NCI-H510A (cell line): ENCODE measurements around the gene LTBP1.
"Not testable (repeated sequence)": the region's sequence is repeated elsewhere in the genome, so short reads cannot be mapped to it uniquely, and the experiment has no call there.

ENCODE experiments used
- DNase-seq: peaks from one replicate; lab custom pipeline; 2025; lab: John Stamatoyannopoulos, UW

Gene LTBP1

GRCh38 chr2:33432871-33433270, 486.1 kb downstream of the LTBP1 start:
- DNase-seq, result no peak

GRCh38 chr2:33433279-33434235, 486.8 kb downstream of the LTBP1 start:
- DNase-seq, result no peak

GRCh38 chr2:33435518-33435917, 488.8 kb downstream of the LTBP1 start:
- no peak for DNase-seq

GRCh38 chr2:33436083-33436482, 489.3 kb downstream of the LTBP1 start:
- DNase-seq, result no peak

- DNase-seq, result no peak
Observed at GRCh38 chr2:33437297-33437696, 490.5 kb downstream of the LTBP1 start.

- no peak for DNase-seq
Observed at GRCh38 chr2:33437815-33438214, 491.1 kb downstream of the LTBP1 start.

GRCh38 chr2:33441235-33441810, 494.6 kb downstream of the LTBP1 start:
- DNase-seq, result no peak

GRCh38 chr2:33442052-33442451, 495.3 kb downstream of the LTBP1 start:
- not testable (repeated sequence) for DNase-seq

- DNase-seq, result no peak
Observed at GRCh38 chr2:33442528-33443079, 495.9 kb downstream of the LTBP1 start.

GRCh38 chr2:33443274-33443829, 496.6 kb downstream of the LTBP1 start:
- no peak for DNase-seq

- DNase-seq, result no peak
Observed at GRCh38 chr2:33444967-33445366, 498.2 kb downstream of the LTBP1 start.

- no peak for DNase-seq
Observed at GRCh38 chr2:33448220-33448899, 501.6 kb downstream of the LTBP1 start.
